ENCODE data around the gene PRKN.

- TF ChIP-seq CTCF (IDR thresholded peaks at IDR 0.05 in 8 of 11, conservative IDR thresholded peaks at IDR 0.05 in 3 of 11) = no peak
- TF ChIP-seq POLR2A (IDR thresholded peaks at IDR 0.05) = no peak
- no peak for TF ChIP-seq POLR2AphosphoS5 (IDR thresholded peaks at IDR 0.05)
These were observed 983.9 kb downstream of the PRKN start for GRCh38 chr6:161743509-161744178.
